ENCODE data around the gene GPC3.

Gene GPC3

DNA sequence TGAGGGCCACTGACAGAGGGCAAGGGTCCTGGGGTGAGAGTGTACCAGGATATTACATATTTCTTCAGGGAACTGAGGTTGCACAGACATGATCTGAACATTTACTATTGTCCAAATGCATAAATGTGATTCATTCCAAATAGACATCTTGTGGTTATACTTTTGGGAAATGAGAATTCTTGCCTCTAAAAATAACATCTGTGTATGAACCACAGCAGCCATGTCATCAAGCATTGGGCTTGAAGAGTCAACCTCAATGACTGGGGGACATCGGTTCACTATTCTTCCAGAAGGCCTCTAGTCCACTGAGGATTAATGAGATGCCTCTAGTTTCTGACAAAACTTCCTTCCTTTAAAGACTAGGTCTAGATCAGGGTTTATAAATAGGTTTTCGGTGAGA, 377.0 kb downstream of the GPC3 start:
- no peak overlapping the region for H3K27ac ChIP-seq
- no peak for TF ChIP-seq ZFX (IDR thresholded peaks at IDR 0.05; ENCODE audit: borderline replicate concordance)
- TF ChIP-seq, protein P1, sequence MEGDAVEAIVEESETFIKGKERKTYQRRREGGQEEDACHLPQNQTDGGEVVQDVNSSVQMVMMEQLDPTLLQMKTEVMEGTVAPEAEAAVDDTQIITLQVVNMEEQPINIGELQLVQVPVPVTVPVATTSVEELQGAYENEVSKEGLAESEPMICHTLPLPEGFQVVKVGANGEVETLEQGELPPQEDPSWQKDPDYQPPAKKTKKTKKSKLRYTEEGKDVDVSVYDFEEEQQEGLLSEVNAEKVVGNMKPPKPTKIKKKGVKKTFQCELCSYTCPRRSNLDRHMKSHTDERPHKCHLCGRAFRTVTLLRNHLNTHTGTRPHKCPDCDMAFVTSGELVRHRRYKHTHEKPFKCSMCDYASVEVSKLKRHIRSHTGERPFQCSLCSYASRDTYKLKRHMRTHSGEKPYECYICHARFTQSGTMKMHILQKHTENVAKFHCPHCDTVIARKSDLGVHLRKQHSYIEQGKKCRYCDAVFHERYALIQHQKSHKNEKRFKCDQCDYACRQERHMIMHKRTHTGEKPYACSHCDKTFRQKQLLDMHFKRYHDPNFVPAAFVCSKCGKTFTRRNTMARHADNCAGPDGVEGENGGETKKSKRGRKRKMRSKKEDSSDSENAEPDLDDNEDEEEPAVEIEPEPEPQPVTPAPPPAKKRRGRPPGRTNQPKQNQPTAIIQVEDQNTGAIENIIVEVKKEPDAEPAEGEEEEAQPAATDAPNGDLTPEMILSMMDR (IDR thresholded peaks at IDR 0.05): no peak

DNA sequence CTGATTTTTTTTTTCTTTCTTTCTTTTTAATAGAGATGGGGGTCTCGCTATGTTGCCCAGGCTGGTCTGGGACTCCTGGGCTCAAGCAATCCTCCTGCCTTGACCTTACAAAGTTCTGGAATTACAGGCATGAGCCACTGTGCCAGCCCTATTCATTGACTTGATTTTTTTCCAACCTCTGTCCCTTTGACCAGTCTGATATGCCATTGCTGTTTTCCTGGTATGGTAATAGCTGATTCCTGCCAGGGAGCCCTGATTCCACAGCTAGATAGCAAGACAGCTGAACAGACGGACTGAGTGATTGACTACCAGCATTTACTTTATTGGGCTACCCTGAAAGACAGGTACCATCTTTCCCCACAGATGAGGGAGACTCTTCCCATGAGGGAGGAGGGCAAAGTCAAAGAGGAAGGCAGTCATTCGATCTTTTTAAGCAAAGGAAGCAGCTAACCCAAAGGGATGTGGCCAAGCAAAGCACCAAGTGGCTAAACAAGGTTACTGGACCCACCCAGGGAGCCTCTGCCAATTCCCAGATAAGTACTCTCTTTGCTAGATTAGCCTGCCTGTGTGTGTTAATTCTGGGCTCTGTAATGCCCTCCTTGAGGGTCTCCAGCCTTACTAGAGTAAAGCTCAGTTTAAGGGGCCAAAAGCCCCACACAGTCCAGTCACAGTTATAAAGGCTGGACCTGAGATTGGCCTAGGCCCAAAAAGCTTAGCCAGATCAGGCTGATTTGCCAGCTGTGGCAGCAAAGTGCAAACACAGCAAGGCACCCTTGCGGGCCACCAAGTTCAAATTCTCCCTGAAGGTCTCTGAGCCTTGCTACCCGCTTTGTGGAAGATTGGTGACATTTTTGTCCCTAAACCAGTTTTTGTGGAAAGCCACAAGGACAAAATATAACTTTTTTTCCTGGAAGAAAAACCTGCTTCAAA, 377.7 kb downstream of the GPC3 start:
- no peak overlapping the region for H3K27ac ChIP-seq
- TF ChIP-seq, protein P1 (IDR thresholded peaks at IDR 0.05): no peak
- TF ChIP-seq ZFX (IDR thresholded peaks at IDR 0.05; ENCODE audit: borderline replicate concordance): no peak

DNA sequence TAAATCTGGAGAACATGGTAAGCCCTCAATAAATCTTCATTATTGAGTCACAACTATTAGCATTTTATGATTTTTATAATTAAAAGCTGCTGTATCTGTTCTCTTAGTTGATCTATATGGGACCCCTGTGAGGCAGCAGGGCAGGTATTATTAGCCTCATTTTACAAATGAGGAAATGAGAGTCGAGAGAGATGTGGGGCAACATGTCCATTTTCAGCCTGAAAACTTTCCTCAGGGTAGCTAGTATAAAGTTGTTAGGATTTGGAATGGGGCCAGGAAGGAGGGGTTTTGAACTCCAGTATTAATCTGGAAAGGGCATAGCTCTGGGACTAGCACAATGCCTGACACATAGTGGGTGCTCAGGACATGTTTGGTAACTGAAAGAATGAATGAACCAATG, 378.4 kb downstream of the GPC3 start:
- no peak for TF ChIP-seq ZFX (IDR thresholded peaks at IDR 0.05; ENCODE audit: borderline replicate concordance)
- TF ChIP-seq, protein P1 (IDR thresholded peaks at IDR 0.05): no peak
- no peak overlapping the region for H3K27ac ChIP-seq

DNA sequence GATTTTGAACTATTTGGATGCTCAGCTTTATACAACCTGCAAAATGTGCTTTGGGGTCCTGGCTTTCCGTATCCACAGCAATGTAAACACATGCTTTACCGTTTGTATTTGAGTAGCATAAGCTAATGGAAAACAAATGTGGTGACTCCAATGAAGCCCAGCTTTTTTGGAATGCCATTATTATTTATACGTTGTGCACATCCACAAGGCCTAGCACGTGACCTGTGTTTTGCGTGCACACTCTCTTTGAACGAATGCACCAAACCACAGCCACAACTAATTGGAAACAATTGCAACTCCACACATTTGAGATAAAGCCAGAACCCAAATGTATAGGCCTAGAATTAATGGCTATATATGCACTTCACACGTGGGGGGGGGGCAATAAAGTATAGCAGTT, 380.6 kb downstream of the GPC3 start:
- no peak overlapping the region for H3K27ac ChIP-seq
- TF ChIP-seq ZFX (IDR thresholded peaks at IDR 0.05; ENCODE audit: borderline replicate concordance): no peak
- TF ChIP-seq, protein P1 (IDR thresholded peaks at IDR 0.05): no peak

DNA sequence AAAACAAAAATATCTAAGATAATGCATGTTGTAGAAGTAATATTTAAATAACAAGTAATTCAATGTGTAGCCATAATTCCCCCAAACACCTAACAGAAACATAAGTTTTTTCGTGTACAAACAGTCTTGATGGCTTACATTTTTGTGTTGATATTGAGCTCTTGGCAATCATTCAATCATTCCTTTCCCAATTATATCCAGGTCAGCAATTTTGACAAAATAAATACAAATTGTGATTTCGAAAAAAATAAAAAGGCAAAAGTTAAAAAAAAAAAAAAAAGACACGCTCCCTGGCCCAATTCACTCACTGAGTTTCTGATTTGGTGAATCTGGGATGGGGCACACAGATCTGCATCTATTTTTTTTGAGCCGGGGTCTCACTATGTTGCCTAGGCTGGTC, 382.5 kb downstream of the GPC3 start:
- TF ChIP-seq, protein P1 (IDR thresholded peaks at IDR 0.05): no peak
- TF ChIP-seq ZFX (IDR thresholded peaks at IDR 0.05; ENCODE audit: borderline replicate concordance): no peak
- no peak overlapping the region for H3K27ac ChIP-seq

DNA sequence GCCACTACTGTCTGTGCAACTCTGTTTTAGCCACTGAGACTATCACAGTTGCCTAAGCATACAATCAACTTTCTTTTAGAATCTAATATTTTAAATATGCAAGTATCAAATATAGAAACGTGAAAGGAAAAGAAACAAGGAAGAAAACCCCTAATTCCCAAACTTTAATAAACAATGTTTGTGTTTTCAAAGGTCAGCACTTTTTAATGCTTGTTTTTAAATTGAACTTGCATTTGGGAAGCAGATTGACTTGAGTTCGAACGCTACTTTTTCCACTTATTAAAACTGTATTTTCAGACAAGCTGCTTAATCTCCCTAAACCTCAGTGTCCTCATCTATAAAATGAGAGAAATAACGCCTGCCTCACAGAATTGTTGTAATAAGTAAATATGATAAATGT, 384.3 kb downstream of the GPC3 start:
- no peak overlapping the region for H3K27ac ChIP-seq
- TF ChIP-seq, protein P1 (IDR thresholded peaks at IDR 0.05): no peak
- TF ChIP-seq ZFX (IDR thresholded peaks at IDR 0.05; ENCODE audit: borderline replicate concordance): no peak

DNA sequence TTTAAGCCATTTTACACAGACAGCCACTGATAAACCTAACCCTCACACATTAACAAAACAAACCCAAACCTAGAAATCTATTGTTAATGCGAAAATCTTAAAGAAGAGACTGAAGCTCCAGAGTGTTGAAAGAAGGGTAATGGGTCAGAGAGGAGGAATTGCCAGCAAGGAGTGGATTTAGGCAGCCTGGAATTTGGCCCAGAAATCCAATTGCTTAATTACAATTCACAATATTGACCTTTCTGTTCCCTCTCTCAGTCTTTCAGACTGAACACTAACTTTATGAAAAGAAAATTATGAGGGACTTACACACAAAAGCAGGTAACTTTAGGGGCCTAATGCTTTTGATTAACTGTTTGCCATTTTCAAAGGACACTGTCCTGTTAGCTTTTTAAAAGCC, 384.9 kb downstream of the GPC3 start:
- H3K27ac ChIP-seq: no peak overlapping the region
- no peak for TF ChIP-seq ZFX (IDR thresholded peaks at IDR 0.05; ENCODE audit: borderline replicate concordance)
- TF ChIP-seq, protein P1 (IDR thresholded peaks at IDR 0.05): no peak
